NCI-H2081 treated with DMSO at 0.1 percent for 48 hours (cell line): ENCODE results near the gene LHX3.
"Not testable (repeated sequence)": the region's sequence is repeated elsewhere in the genome, so short reads cannot be mapped to it uniquely, and the experiment has no call there.

Source experiments
- DNase-seq: peaks from one replicate; lab custom pipeline; 2025; lab: John Stamatoyannopoulos, UW

The LHX3 gene

DNA sequence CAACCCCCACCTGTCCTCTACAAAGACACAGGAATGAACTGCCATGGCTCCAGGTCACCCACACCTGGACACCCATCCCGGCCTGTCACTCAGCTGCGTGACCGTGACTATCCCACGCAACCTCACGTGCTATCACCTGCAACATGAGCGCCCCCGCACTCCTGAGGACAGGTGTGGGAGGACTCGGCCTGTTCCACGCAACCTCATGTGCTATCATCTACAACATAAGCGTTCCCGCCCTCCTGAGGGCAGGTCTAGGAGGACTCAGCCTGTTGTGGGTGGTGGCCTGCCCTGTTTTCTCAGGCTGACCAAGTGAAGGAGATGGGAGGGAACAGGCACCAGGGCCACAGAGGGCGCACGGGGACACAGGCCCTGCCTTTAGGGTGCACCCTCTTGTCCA, 36.6 kb upstream of the LHX3 start:
- no peak for DNase-seq

- DNase-seq = no peak
Measured at GRCh38 chr9:136240941-136241340, 36.0 kb upstream of the LHX3 start.

GRCh38 chr9:136239983-136240330, 35.0 kb upstream of the LHX3 start:
- DNase-seq = no peak

GRCh38 chr9:136239135-136239982, 34.4 kb upstream of the LHX3 start:
- peak; percentile 82 for DNase-seq

DNA sequence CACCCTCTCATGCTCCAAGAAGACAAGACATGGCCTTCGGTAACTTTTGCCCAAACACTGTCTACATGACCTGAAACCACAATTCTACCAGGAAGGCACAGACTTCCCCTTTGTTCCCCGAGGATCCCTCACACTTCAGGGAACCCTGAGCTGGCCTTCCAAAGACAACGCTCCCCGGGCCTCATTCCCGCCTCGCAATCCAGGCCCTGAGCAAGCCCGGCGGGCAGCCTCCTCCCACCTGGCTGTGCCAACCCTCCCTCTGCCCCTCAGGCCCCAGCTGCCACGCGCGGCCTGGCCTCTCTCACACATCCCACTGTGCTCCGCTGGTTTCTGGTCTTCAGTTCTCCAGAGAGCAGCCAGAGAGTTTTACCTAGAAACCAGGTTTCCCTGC, 33.4 kb upstream of the LHX3 start:
- DNase-seq = no peak

DNA sequence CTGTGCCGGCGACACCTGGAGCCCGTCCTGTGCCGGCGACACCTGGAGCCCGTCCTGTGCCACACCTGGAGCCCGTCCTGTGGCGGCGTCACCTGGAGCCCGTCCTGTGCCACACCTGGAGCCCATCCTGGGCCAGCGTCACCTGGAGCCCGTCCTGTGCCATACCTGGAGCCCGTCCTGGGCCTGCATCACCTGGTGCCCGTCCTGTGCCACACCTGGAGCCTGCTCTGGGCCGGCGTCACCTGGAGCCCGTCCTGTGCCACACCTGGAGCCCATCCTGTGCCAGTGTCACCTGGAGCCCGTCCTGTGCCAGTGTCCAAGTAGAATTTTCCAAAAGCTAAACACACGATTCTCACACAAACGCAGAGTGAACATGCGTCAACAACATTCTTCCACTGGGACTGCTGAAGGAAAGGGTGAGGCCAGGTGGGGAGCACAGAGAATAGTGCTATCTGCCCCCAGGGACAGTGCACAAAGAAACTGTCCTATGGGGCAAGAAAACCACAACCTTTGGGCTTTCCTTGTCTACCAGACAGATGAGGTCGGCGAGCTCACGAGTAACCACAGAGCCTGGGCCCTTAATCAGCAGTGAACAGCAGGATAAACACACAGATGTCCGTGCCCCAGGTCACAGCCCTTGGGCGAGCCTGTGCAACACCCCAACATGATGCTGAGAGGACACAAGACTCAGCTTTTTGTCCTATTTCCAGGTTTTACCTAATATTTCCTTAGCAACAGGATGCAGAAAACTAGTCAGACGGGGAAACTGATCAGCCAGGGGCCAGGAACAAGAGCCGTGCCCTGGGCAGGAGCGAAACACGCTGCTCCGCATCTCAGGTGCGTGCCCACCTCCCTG, 32.8 kb upstream of the LHX3 start:
- DNase-seq = no peak

GRCh38 chr9:136236471-136237410, 31.8 kb upstream of the LHX3 start:
- DNase-seq = not testable (repeated sequence)

DNA sequence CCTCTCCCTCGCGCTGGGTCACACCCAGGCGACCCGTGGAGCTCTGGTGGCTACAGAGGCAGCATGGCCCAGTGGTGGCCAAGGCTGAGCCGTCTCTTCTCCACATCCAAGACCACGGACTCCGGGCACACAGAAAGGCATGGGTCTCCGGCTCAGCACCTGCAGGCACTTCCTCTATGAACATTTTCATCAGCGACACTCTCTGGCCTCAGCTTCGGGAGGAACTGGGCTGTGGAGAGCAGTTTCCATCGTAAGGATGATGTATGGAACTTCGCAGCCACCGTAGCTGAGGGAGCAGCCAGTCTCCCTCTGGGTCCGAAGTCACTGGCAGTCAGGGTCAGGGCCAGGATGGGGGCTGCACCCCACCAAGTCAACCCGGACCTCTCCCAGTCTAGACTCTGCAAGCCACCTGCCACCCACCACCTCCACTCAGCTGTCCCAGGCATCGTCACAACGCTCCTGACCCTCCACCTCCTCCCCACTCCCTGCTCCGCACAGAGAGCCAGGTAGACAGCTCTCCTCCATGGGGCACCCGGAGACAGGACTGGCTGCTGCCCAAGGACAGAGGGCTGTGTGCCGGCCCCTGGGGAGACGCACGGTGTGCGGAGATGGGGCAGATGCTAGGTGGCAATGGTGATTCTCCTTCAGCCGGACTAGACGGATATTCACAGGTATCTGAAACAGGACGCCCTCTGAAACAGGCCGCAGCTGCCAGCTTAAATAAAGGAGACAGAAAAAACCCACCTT, 31.0 kb upstream of the LHX3 start:
- no peak for DNase-seq

DNA sequence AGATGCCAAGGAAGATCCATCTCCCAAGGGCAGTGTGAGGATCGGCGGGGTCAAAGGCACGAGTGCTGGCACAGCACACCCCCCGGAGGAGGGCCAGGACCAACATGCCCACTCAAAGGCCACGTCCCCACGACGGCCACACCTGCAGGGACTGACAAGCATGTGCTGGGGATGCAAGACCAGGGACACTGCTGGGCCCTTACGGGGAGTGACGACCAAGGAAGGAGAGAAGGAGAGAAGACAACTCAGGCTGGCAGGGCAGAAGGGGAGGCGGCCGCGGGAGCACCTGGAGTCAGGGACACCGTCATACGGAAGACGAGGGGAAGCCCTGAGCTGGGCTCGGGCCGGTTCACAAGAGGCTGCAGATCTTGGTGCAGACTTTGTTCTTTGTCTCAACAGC, 30.2 kb upstream of the LHX3 start:
- DNase-seq = no peak

DNA sequence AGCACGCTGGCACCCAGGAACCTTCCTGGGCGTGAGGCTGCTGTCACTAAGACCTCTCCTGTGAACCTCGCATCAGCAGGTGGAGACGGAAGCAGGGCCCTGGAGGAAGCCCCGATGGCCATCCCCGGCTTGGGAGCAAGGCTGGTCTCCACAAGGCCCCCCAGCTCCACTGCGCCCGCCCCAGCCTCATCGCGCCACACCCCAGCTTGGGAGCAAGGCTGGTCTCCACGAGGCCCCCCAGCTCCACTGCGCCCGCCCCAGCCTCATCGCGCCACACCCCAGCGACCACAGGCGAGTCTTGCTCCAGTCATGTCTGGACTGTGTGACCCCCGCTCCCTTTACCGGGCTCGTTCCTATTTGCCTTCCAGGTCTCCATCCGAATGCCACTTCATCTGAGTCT, 29.7 kb upstream of the LHX3 start:
- DNase-seq = no peak

DNA sequence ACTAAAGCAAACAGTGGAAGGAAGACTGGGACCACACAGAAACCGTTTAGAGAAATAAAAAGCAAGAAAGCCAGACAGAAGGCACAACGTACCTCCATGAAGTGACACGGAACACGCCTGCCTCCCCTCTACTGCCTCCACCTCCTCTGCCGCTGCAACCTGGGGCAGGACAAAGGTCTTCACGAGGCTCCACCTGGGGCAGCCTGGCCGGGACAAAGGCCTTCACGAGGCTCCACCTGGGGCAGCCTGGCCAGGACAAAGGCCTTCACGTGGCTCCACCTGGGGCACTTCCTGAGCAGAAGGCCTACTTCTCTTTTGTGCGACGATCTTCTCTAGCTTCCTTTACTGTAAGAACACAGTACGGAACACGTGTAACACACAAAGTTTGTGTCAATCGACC, 28.9 kb upstream of the LHX3 start:
- DNase-seq = no peak

GRCh38 chr9:136233411-136233810, 28.5 kb upstream of the LHX3 start:
- no peak for DNase-seq

- no peak for DNase-seq
Measured at GRCh38 chr9:136232969-136233368, 28.0 kb upstream of the LHX3 start.

GRCh38 chr9:136231478-136232297, 26.8 kb upstream of the LHX3 start:
- DNase-seq = no peak

- no peak for DNase-seq
Measured at GRCh38 chr9:136230773-136231172, 25.8 kb upstream of the LHX3 start.

DNA sequence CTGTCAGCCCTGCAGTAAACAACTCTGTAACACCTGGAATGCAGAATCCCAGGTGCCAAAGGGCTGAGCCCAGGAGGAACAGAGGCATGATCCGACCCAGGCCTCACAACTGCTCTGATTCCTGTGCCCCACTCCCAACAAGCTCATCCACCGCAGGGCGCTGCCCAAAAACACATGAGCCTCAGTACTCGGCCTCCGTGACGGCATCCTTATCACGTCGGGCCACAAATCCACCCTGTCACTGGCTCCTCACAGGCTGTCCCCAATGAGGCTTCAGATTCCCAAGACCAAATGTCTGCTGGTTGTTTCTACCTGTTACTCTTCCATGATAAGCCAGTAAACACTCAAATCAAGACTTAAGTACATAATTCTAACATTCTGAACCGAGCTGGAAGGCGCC, 25.4 kb upstream of the LHX3 start:
- DNase-seq = no peak

DNA sequence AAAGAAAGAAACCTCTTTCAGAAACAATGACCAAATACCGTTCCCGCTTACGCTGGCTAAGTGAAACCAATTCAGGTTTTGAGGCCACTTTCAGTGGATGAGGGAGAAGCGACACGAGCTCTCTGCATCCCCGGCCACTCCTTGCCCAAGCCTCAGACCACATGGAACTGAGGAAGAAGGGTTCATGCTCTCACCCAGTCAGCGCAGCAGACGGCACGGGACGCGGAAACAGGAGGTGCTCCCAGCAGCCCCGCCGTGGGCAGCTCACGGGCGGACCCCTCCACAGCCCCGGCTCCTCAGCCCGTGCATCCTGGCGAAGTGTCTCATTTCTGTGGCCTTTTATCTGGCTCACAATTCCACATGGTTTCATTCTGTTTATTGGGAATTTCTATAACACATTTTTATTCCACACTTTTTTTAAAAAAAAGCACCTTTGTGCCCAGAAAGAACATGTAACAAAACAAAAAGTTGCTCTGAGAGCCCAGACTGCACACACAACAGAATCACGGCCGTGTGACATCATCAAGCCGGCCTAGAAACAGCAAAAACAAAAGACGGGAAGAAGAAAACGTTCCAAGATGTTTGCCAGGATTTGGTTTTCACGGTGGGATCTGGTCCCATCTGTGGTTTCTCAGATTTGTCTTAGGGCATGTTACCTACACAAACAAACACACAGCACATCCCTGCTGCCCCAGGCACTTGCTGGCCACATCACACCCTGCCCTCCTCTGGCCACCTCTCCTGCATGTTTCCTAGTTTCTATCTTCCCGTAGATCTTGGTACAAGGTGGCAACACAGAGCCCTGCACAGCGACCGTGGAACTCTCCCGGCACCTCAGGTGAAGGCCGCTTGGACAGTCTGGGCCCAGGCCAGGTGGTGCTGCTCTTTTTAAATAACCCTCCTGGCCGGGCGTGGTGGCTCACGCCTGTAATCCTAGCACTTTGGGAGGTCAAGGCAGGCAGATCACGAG, 24.5 kb upstream of the LHX3 start:
- DNase-seq = no peak

DNA sequence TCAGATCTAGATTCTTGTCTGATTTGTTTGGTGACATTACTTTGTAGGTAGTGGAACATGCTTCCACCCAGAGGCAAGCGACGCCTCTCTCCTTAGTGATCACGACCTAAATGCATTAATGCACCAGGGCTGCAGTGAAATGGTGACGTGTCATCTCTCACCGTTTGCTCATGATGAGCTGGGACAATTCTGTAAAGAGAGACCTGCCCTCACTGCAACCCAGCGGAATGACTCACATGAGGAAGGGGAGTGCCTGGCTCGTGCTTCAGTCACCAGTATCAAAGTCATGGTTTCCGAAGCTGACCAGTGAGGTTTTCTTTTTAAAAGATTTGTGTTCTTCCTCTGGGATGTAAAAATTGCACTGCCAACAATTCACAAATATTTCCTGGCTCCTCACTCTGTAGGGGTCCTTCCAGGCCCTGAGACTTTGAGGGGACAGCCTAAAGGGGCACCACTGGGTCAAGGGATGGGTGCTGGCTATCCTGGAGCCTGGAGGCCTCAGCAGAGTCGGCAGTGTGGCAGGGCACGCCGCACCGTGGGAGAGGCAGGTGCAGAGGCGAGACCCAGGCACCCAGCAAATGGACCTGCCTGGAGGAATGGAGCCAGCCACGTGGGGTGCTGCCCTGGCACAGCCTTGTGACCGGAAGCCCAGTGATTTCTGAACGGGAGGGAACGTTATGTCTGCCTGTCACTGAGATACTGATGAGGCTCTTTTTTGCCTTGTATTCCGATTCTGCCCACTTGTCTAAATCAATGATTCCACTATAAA, 23.4 kb upstream of the LHX3 start:
- no peak for DNase-seq
